CD14-positive monocyte (primary cell): ENCODE measurements around the gene SESN2. TPM values are rescaled to one million over a fixed set of nuclear protein-coding genes. Genes with fewer than 3 reads are reported as not detected.

Experiments used
- DNase-seq, 3 donors: peaks; one replicate each; pipeline ENCODE4 v3.0.0-alpha.2; 2011 to 2022
- H2AFZ ChIP-seq: 2 replicates; pipeline ENCODE4 v1.6.0; 2012; ENCODE audit warnings: mild to moderate bottlenecking, low read depth, low read length, inconsistent platforms; ENCODE audit not compliant: insufficient read depth, poor library complexity, severe bottlenecking
- H3K27ac ChIP-seq, 2 donors: 1 replicate in 1 of 2; 2 replicates in 1 of 2; pipeline ENCODE4 v1.5.1; 2012 to 2013; ENCODE audit warnings: low read length in 2 of 2, control low read depth in 1 of 2, inconsistent platforms in 1 of 2, low read depth in 1 of 2, mild to moderate bottlenecking in 1 of 2
- H3K27me3 ChIP-seq, 2 donors: one replicate each; pipeline versions ENCODE4 v1.6.0 to v1.6.1; 2011 to 2013; ENCODE audit warnings: low read length in 2 of 2; ENCODE audit not compliant: control insufficient read depth in 2 of 2, insufficient read depth in 2 of 2
- H3K36me3 ChIP-seq, 2 donors: replicated peaks in 1 of 2; 1 replicate in 1 of 2; 2 replicates in 1 of 2; pipeline versions ENCODE4 v1.5.1 to v1.6.1; 2012 to 2013; ENCODE audit warnings: low read length in 2 of 2, control low read depth in 1 of 2, inconsistent platforms in 1 of 2, mild to moderate bottlenecking in 1 of 2; ENCODE audit not compliant: insufficient read depth in 2 of 2, control insufficient read depth in 1 of 2
- H3K4me1 ChIP-seq, 2 donors: 1 replicate in 1 of 2; 2 replicates in 1 of 2; pipeline versions ENCODE4 v1.5.1 to v1.6.1; 2012 to 2013; ENCODE audit warnings: low read length in 2 of 2, control low read depth in 1 of 2, inconsistent platforms in 1 of 2, mild to moderate bottlenecking in 1 of 2, moderate library complexity in 1 of 2; ENCODE audit not compliant: insufficient read depth in 2 of 2, control insufficient read depth in 1 of 2
- H3K4me2 ChIP-seq: replicated peaks from 2 replicates; pipeline ENCODE3; 2012; ENCODE audit warnings: low read length, moderate library complexity, mild to moderate bottlenecking; ENCODE audit not compliant: poor library complexity, severe bottlenecking; ENCODE audit errors: extremely low read depth
- H3K4me3 ChIP-seq, 3 experiments: fragments of 200-600 bp in 1 of 3; sonication (generic) in 1 of 3; replicated peaks in 1 of 3; 1 replicate in 2 of 3; 2 replicates in 1 of 3; pipeline ENCODE4 v1.5.1; 2011 to 2013; ENCODE audit warnings: low read length in 3 of 3, mild to moderate bottlenecking in 3 of 3, control low read depth in 2 of 3, low read depth in 2 of 3, inconsistent platforms in 1 of 3, moderate library complexity in 1 of 3
- H3K79me2 ChIP-seq: 2 replicates; pipeline ENCODE4 v1.6.0; 2012; ENCODE audit warnings: mild to moderate bottlenecking, control low read depth, inconsistent platforms, low read length, moderate library complexity; ENCODE audit not compliant: insufficient read depth
- H3K9ac ChIP-seq: 2 replicates; pipeline ENCODE4 v1.6.0; 2017; ENCODE audit warnings: low read length, mild to moderate bottlenecking; ENCODE audit not compliant: insufficient read depth, poor library complexity, severe bottlenecking
- H3K9me3 ChIP-seq, 2 donors: replicated peaks in 1 of 2; 1 replicate in 1 of 2; 2 replicates in 1 of 2; pipeline versions ENCODE4 v1.5.1 to v1.6.1; 2012 to 2013; ENCODE audit warnings: low read length in 2 of 2, control low read depth in 1 of 2; ENCODE audit not compliant: control insufficient read depth in 1 of 2, insufficient read depth in 1 of 2
- H4K20me1 ChIP-seq: 2 replicates; pipeline ENCODE4 v1.6.0; 2012; ENCODE audit warnings: mild to moderate bottlenecking, low read length, control low read depth, moderate library complexity; ENCODE audit not compliant: insufficient read depth
- H3K27ac Mint-ChIP-seq, 7 donors: one replicate each; pipeline ENCODE4 v1.8.0; 2020; ENCODE audit warnings: mild to moderate bottlenecking in 7 of 7, mixed read lengths in 7 of 7, moderate library complexity in 6 of 7, inconsistent platforms in 2 of 7
- H3K27me3 Mint-ChIP-seq, 3 donors: one replicate each; pipeline ENCODE4 v1.8.0; 2021 to 2022; ENCODE audit warnings: low read depth in 3 of 3, mild to moderate bottlenecking in 3 of 3, mixed read lengths in 3 of 3, moderate library complexity in 3 of 3, inconsistent platforms in 1 of 3
- H3K36me3 Mint-ChIP-seq, 2 donors: one replicate each; pipeline ENCODE4 v1.8.0; 2020; ENCODE audit warnings: mixed read lengths in 2 of 2, inconsistent platforms in 1 of 2, mild to moderate bottlenecking in 1 of 2
- H3K4me1 Mint-ChIP-seq: one replicate; pipeline ENCODE4 v1.8.0; 2020; ENCODE audit warnings: mild to moderate bottlenecking, mixed read lengths
- H3K4me3 Mint-ChIP-seq, 2 donors: one replicate each; pipeline ENCODE4 v1.8.0; 2020; ENCODE audit warnings: mild to moderate bottlenecking in 2 of 2, mixed read lengths in 2 of 2, moderate library complexity in 1 of 2
- H3K9me3 Mint-ChIP-seq, 7 donors: one replicate each; pipeline ENCODE4 v1.8.0; 2020 to 2022; ENCODE audit warnings: mixed read lengths in 7 of 7, mild to moderate bottlenecking in 6 of 7, moderate library complexity in 6 of 7, inconsistent platforms in 2 of 7
- WGBS: methylation state at CpG from one replicate; pipeline ENCODE4 v1.1.5; 2013; ENCODE audit warnings: missing lambda C conversion rate; ENCODE audit not compliant: insufficient coverage; 5-methylcytosine and 5-hydroxymethylcytosine counted together
- intact Hi-C, 2 donors: fragments of 100-400 bp; cut with micrococcal nuclease; formaldehyde crosslinking; loops; one replicate each; pipeline versions ENCODE4 v1.15.0 to v1.15.1; 2023
- polyA plus RNA-seq, 3 donors: library from polyadenylated mRNA; depleted of rRNA in 1 of 3; unstranded in 2 of 3; stranded (reverse) in 1 of 3; fragments of 300-500 nt in 2 of 3; fragments of >200 nt in 1 of 3; fragmentation: Illumina TruSeq in 2 of 3; gene quantifications; 1 replicate in 2 of 3; 2 replicates in 1 of 3; pipeline ENCODE4 v1.2.3, GENCODE V29; 2012 to 2021
- TF ChIP-seq, protein P1 (sequence below): fragments of 200-600 bp; IDR thresholded peaks from one replicate; pipeline ENCODE4 v1.8.0; 2022; ENCODE audit warnings: antibody characterized with exemption, mild to moderate bottlenecking

Gene SESN2
- polyA plus RNA-seq, 3 donors, result 5.0 to 15.7 (median 5.1) TPM

DNA sequence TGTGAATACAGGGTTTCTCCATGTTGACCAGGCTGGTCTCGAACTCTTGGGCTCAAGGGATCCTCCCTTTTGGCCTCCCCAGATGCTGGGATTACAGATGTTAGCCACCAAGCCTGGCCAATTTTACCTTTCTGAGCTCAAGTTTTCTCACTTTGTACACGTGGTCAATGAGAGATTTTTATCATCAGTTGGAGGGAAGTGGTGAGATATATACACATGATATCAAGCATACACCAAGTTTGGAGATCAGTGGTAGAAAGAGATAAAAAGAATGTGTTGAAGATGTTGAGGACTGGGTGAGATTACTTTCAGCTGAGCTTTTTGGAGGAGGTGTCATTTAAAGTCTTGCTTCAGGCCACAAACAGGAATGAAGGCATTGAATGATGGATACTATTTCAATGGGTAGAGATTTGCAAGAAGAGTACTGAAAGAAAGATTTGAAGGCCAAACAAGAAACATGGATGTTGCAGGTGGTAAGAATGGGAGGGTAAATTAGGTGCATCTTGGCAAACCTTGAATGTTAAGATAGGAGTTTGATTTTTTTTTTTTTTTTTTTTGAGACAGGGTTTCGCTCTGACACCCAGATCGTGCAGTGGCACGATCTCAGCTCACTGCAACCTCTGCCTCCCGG lies 3.0 kb upstream of the SESN2 start:
- H3K27me3 ChIP-seq, result peaks cover 2 to 11% of the 10 kb centered on the region in 2 donors
- no peaks in the 10 kb centered on the region for H3K9me3 ChIP-seq
- Mint-ChIP-seq H3K27ac (no peak overlapping the region), H3K9me3 (peaks cover 0 to 3% (median 0%) of the 10 kb centered on the region in 7 donors), H3K36me3 (peaks cover 4 to 8% of the 10 kb centered on the region in 2 donors), H3K4me1 (peaks cover 24% of the 10 kb centered on the region), H3K27me3 (peaks cover 11 to 15% (median 13%) of the 10 kb centered on the region in 3 donors), H3K4me3 (no peak overlapping the region)
- no peak overlapping the region for H3K4me3 ChIP-seq
- H3K27ac ChIP-seq, result no peak overlapping the region
- intact Hi-C loops, result loop anchor here in 1 of 2 donors (5.0 to 10.0 kb wide), 2 partner anchors 251 to 478 kb away; partner anchors contain the start of genes RCC1 and YTHDF2
- H3K9ac ChIP-seq, result no peak overlapping the region
- TF ChIP-seq, protein P1, sequence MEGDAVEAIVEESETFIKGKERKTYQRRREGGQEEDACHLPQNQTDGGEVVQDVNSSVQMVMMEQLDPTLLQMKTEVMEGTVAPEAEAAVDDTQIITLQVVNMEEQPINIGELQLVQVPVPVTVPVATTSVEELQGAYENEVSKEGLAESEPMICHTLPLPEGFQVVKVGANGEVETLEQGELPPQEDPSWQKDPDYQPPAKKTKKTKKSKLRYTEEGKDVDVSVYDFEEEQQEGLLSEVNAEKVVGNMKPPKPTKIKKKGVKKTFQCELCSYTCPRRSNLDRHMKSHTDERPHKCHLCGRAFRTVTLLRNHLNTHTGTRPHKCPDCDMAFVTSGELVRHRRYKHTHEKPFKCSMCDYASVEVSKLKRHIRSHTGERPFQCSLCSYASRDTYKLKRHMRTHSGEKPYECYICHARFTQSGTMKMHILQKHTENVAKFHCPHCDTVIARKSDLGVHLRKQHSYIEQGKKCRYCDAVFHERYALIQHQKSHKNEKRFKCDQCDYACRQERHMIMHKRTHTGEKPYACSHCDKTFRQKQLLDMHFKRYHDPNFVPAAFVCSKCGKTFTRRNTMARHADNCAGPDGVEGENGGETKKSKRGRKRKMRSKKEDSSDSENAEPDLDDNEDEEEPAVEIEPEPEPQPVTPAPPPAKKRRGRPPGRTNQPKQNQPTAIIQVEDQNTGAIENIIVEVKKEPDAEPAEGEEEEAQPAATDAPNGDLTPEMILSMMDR, result no peak
- no peak overlapping the region for H2AFZ ChIP-seq
- H3K36me3 ChIP-seq, result no peaks in the 10 kb centered on the region
- no CpG with 5 or more reads among the region's 6 CpGs for WGBS
- H3K4me2 ChIP-seq, result no peak overlapping the region
- no peak for DNase-seq
- peaks cover 26 to 27% of the 10 kb centered on the region in 2 donors for H3K4me1 ChIP-seq
- peaks cover 13% of the 10 kb centered on the region for H4K20me1 ChIP-seq
- H3K79me2 ChIP-seq, result peaks cover 15% of the 10 kb centered on the region

DNA sequence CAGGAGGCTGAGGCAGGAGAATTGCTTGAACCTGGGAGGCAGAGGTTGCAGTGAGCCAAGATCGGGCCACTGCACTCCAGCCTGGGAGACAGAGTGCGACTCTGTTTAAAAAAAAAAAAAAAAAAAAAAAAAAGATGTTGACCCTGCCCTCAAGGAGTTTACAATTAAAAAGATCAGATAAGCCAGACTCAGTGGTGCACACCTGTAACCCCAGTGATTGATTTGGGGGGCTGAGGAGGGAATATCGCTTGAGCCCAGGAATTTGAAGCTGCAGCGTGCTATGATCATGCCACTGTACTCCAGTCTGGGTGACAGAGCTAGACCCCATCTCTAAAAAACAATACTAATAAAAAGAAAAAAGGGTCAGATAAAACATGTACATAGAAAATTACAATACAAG lies 1.6 kb upstream of the SESN2 start:
- no peak overlapping the region for H3K9ac ChIP-seq

More for the DNA sequence above, 1.6 kb upstream of the SESN2 start:
- Mint-ChIP-seq H3K27ac (peak overlapping the region in 5 of 7 donors; percentile 15 to 99 (median 96)), H3K4me3 (no peak overlapping the region), H3K4me1 (peaks cover 24% of the 10 kb centered on the region), H3K27me3 (peaks cover 15 to 21% (median 16%) of the 10 kb centered on the region in 3 donors), H3K9me3 (peaks cover 0 to 3% (median 0%) of the 10 kb centered on the region in 7 donors), H3K36me3 (peaks cover 5 to 10% of the 10 kb centered on the region in 2 donors)
- H3K4me2 ChIP-seq, result no peak overlapping the region
- H3K27me3 ChIP-seq, result peaks cover 2 to 14% of the 10 kb centered on the region in 2 donors
- H3K36me3 ChIP-seq, result no peaks in the 10 kb centered on the region
- no CpG with 5 or more reads among the region's 4 CpGs for WGBS
- H3K4me1 ChIP-seq, result peaks cover 23 to 24% of the 10 kb centered on the region in 2 donors
- H3K4me3 ChIP-seq, result no peak overlapping the region
- no peaks in the 10 kb centered on the region for H3K9me3 ChIP-seq
- H3K79me2 ChIP-seq, result peaks cover 21% of the 10 kb centered on the region
- DNase-seq, result no peak
- peaks cover 21% of the 10 kb centered on the region for H4K20me1 ChIP-seq
- TF ChIP-seq, protein P1, result no peak
- no peak overlapping the region for H2AFZ ChIP-seq
- no peak overlapping the region for H3K27ac ChIP-seq
- intact Hi-C loops, result loop anchor here in 1 of 2 donors (5.0 to 10.0 kb wide), 2 partner anchors 250 to 477 kb away; partner anchors contain the start of genes RCC1 and YTHDF2
